Prostate gland (tissue), 2 donors: ENCODE measurements around the gene FBXO42. TPM values are rescaled to one million over a fixed set of nuclear protein-coding genes. Genes with fewer than 3 reads are reported as not detected.
A peak's percentile ranks its signal among the peaks of the same experiment; 100 is the strongest.

ENCODE experiments used
- DNase-seq: peaks from one replicate; pipeline ENCODE4 v3.0.0-alpha.2; 2019; ENCODE audit warnings: low spot score
- H3K27ac ChIP-seq, 2 donors: fragments of 200-600 bp; sonication (generic); 2 replicates each; pipeline ENCODE4 v1.5.1; 2017 to 2019
- H3K27me3 ChIP-seq: fragments of 200-600 bp; sonication (generic); replicated peaks from 2 replicates; pipeline ENCODE4 v1.5.1; 2019; ENCODE audit not compliant: insufficient read depth
- H3K36me3 ChIP-seq, 2 donors: fragments of 200-600 bp; sonication (generic); 1 replicate in 1 of 2; 2 replicates in 1 of 2; pipeline versions ENCODE4 v1.5.1 to v1.8.1; 2017 to 2019
- H3K4me1 ChIP-seq: fragments of 200-600 bp; sonication (generic); replicated peaks from 2 replicates; pipeline ENCODE4 v1.5.1; 2019
- H3K4me3 ChIP-seq, 2 donors: fragments of 200-600 bp; sonication (generic); 2 replicates each; pipeline ENCODE4 v1.5.1; 2017 to 2019
- H3K9me3 ChIP-seq: fragments of 200-600 bp; sonication (generic); 2 replicates; pipeline ENCODE4 v1.5.1; 2017
- CTCF ChIP-seq, 4 experiments: fragments of 200-600 bp in 2 of 4; fragments of 450-650 bp in 2 of 4; sonication (generic) in 2 of 4; IDR thresholded peaks; 1 replicate in 3 of 4; 2 replicates in 1 of 4; pipeline ENCODE4 v1.5.1; 2016 to 2019; ENCODE audit warnings: antibody characterized with exemption in 4 of 4, mild to moderate bottlenecking in 2 of 4, moderate library complexity in 2 of 4
- POLR2A ChIP-seq: fragments of 450-650 bp; IDR thresholded peaks from one replicate; pipeline ENCODE4 v1.6.1; 2016; ENCODE audit warnings: antibody characterized with exemption, mild to moderate bottlenecking
- POLR2AphosphoS5 ChIP-seq: sonication (generic); formaldehyde crosslinking; IDR thresholded peaks from one replicate; pipeline ENCODE4 v1.6.1; 2017; ENCODE audit warnings: antibody characterized with exemption
- WGBS: methylation state at CpG from one replicate; pipeline ENCODE4 v1.1.5; 2018; 5-methylcytosine and 5-hydroxymethylcytosine counted together
- intact Hi-C: fragments of 100-400 bp; cut with DNase I; formaldehyde crosslinking; loops from one replicate; pipeline ENCODE4 v1.14.2; 2022
- total RNA-seq, 2 donors: library from RNA; depleted of rRNA; stranded (reverse); fragments of >200 nt; gene quantifications; one replicate each; pipeline ENCODE4 v1.1.0, GENCODE V29; 2016

FBXO42 gene
- total RNA-seq, 2 donors from 2014 or later, result 26.6 to 52.6 TPM

- no peak for DNase-seq
- intact Hi-C loops, result no loop called here
Observed at GRCh38 chr1:16338961-16339360, 13.3 kb downstream of the FBXO42 start.

GRCh38 chr1:16334655-16335340 lies 17.5 kb downstream of the FBXO42 start:
- H3K36me3 ChIP-seq, result no peaks in the 10 kb centered on the region
- H3K27me3 ChIP-seq, result no peaks in the 10 kb centered on the region
- no peak for DNase-seq
- H3K4me1 ChIP-seq, result no peaks in the 10 kb centered on the region
- peak overlapping the region in 1 of 2 donors; percentile 12 for H3K27ac ChIP-seq
- intact Hi-C loops, result no loop called here
- no peak overlapping the region for H3K4me3 ChIP-seq
- TF ChIP-seq CTCF (IDR thresholded peaks at IDR 0.05), result no peak
- TF ChIP-seq POLR2AphosphoS5, result no peak
- no peak for TF ChIP-seq POLR2A
- H3K9me3 ChIP-seq, result no peaks in the 10 kb centered on the region
- 59% methylated on average over 7 of the region's 7 CpGs for WGBS

More at GRCh38 chr1:16338961-16339360, 13.3 kb downstream of the FBXO42 start:
- WGBS, result 95% methylated on average over 5 of the region's 5 CpGs
- H3K27ac ChIP-seq, result no peak overlapping the region
- H3K36me3 ChIP-seq, result no peaks in the 10 kb centered on the region
- H3K4me1 ChIP-seq, result no peaks in the 10 kb centered on the region
- TF ChIP-seq POLR2AphosphoS5 (no peak), POLR2A (no peak), CTCF (IDR thresholded peaks at IDR 0.05) (no peak)
- H3K4me3 ChIP-seq, result no peak overlapping the region
- H3K27me3 ChIP-seq, result no peaks in the 10 kb centered on the region
- H3K9me3 ChIP-seq, result no peaks in the 10 kb centered on the region

GRCh38 chr1:16326833-16327404 lies 25.4 kb downstream of the FBXO42 start:
- no peaks in the 10 kb centered on the region for H3K9me3 ChIP-seq
- no peak for DNase-seq
- peaks cover 7% of the 10 kb centered on the region for H3K4me1 ChIP-seq
- TF ChIP-seq POLR2A (no peak), POLR2AphosphoS5 (no peak), CTCF (IDR thresholded peaks at IDR 0.05) (no peak)
- intact Hi-C loops, result no loop called here
- no peak overlapping the region for H3K4me3 ChIP-seq
- WGBS, result 72% methylated on average over 5 of the region's 5 CpGs
- no peaks in the 10 kb centered on the region for H3K36me3 ChIP-seq
- H3K27ac ChIP-seq, result no peak overlapping the region
- no peaks in the 10 kb centered on the region for H3K27me3 ChIP-seq

- Histone ChIP-seq H3K27me3 (no peaks in the 10 kb centered on the region), H3K4me3 (no peak overlapping the region), H3K36me3 (no peaks in the 10 kb centered on the region), H3K9me3 (no peaks in the 10 kb centered on the region), H3K27ac (no peak overlapping the region), H3K4me1 (peaks cover 7% of the 10 kb centered on the region)
- intact Hi-C loops, result no loop called here
- peak; percentile 40 for TF ChIP-seq POLR2AphosphoS5
- TF ChIP-seq POLR2A, result no peak
- peak; percentile 18 for DNase-seq
- 90% methylated on average over 6 of the region's 6 CpGs for whole genome bisulfite sequencing
Observed at GRCh38 chr1:16324456-16324890, 27.8 kb downstream of the FBXO42 start.

- Histone ChIP-seq H3K27ac (no peak overlapping the region), H3K36me3 (no peaks in the 10 kb centered on the region), H3K4me3 (no peak overlapping the region), H3K4me1 (peaks cover 7% of the 10 kb centered on the region), H3K9me3 (no peaks in the 10 kb centered on the region), H3K27me3 (no peaks in the 10 kb centered on the region)
- TF ChIP-seq POLR2A (no peak), CTCF (IDR thresholded peaks at IDR 0.05) (no peak), POLR2AphosphoS5 (no peak)
- no peak for DNase-seq
- intact Hi-C loops, result no loop called here
- 59% methylated on average over 4 of the region's 4 CpGs for WGBS
Observed at GRCh38 chr1:16321176-16321867, 31.0 kb downstream of the FBXO42 start.
